ENCODE results near the gene MPP1. TPM values are rescaled to one million over a fixed set of nuclear protein-coding genes. Genes with fewer than 3 reads are reported as not detected.

The MPP1 gene
- total and polyA plus RNA-seq, 2 of the 8 experiments (the other 6 are each of a cell fraction or from before 2014, with no cell fraction given) = 7.6 to 13.4 TPM

DNA sequence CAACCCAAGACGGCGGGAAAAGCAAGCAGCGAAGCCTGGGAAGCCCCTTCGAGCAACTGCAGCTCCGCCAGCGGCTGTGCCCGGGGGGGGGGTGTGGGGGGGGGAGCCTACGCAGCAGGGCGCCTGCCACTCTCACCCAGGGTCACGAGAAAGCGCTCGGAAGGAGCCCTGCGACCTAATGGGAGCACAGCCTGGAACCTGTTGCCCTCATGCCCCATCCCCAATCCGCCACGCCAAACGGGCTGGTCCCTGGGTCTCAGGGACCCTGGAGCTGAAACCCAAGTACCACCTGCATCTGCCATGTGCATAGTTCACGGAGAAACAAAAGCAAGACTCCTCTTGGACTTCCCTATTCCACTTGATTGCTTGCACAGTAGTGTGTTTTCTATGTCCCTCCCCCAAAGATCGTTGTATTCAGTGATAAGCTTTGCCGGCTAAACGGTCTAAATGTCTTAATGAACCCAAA, 54.0 kb downstream of the MPP1 start:
- DNase-seq (ENCODE audit: low read depth in 1 of 2, low spot score in 2 of 2) (no peak), FAIRE-seq (no peak)
- H3K9ac ChIP-seq (replicated peaks in 1 of 4; ENCODE audit: extremely low read depth in 1 of 4, low read depth in 3 of 4, low read length in 3 of 4) = no peak overlapping the region
- TF ChIP-seq SAP30 (IDR thresholded peaks at IDR 0.05; ENCODE audit: insufficient read depth, insufficient replicate concordance, low read length) (no peak), CBX8 (IDR thresholded peaks at IDR 0.05; ENCODE audit: borderline replicate concordance, low read depth, low read length) (no peak), HDAC6 (IDR thresholded peaks at IDR 0.05; ENCODE audit: low read depth, low read length) (no peak), GABPA (IDR thresholded peaks at IDR 0.05; ENCODE audit: borderline replicate concordance, insufficient read depth, low read length) (no peak), RXRA (IDR thresholded peaks at IDR 0.05; ENCODE audit: insufficient read depth, low read depth, low read length) (no peak), TAF1 (IDR thresholded peaks at IDR 0.05; ENCODE audit: low read depth, low read length) (no peak), POU5F1 (IDR thresholded peaks at IDR 0.05; ENCODE audit: low read depth, low read length) (no peak), ZNF274 (IDR thresholded peaks at IDR 0.05; ENCODE audit: borderline replicate concordance, extremely low read depth, low read length) (no peak), EP300 (IDR thresholded peaks at IDR 0.05; ENCODE audit: borderline replicate concordance in 1 of 2, low read depth in 2 of 2, low read length in 2 of 2) (no peak)
- peaks cover 2% of the 10 kb centered on the region; the same call in 1 of the 2 replicates for H3K23me2 ChIP-seq (ENCODE audit: low read depth, low read length)
- H4K8ac ChIP-seq (ENCODE audit: extremely low read depth, insufficient read depth, low read length) = no peak overlapping the region
- no peak overlapping the region; the same call in 1 of the 2 replicates for H3K18ac ChIP-seq (ENCODE audit: extremely low read depth, low read length)
- no peak overlapping the region for H2BK20ac ChIP-seq (ENCODE audit: low read length)
- no peaks in the 10 kb centered on the region for H3K79me1 ChIP-seq (ENCODE audit: low read depth, low read length)
- no peak overlapping the region for H3K27ac ChIP-seq (ENCODE audit: low read depth, low read length)
- no peak overlapping the region for H3K14ac ChIP-seq (ENCODE audit: insufficient read length)
- peak overlapping the region; percentile 71 to 76 for H3K4me2 ChIP-seq (ENCODE audit: insufficient read depth in 1 of 2, low read depth in 2 of 2, low read length in 2 of 2)
- H4K91ac ChIP-seq (replicated peaks; ENCODE audit: insufficient read length, low read length) = no peak overlapping the region
- no peak overlapping the region for H2BK15ac ChIP-seq (ENCODE audit: low read length)
- no peaks in the 10 kb centered on the region for H3K36me3 ChIP-seq (ENCODE audit: control insufficient read depth in 2 of 4, insufficient read depth in 4 of 4, low read length in 3 of 4)
- no peak overlapping the region for H3K4ac ChIP-seq (replicated peaks; ENCODE audit: insufficient read length, low read depth, low read length)
- H3K23ac ChIP-seq (ENCODE audit: insufficient read length) = no peak overlapping the region
- H3K56ac ChIP-seq (replicated peaks; ENCODE audit: insufficient read length, low read depth, low read length) = no peak overlapping the region
- H3K4me1 ChIP-seq (replicated peaks in 1 of 4; ENCODE audit: control insufficient read depth in 3 of 4, insufficient read depth in 4 of 4, low read length in 3 of 4) = no peaks in the 10 kb centered on the region
- WGBS, 2 experiments (ENCODE audit: extremely low coverage in 1 of 2, insufficient coverage in 1 of 2, insufficient read length in 1 of 2, insufficient replicate concordance in 2 of 2, low coverage in 1 of 2, low lambda C conversion rate in 2 of 2, missing lambda C conversion rate in 1 of 2) = 53% methylated on average over 6 of the region's 20 CpGs; no CpG with 5 or more reads in 1 of the 2 experiments
- H2BK12ac ChIP-seq (ENCODE audit: low read depth, low read length) = no peak overlapping the region
- no peak overlapping the region for H4K5ac ChIP-seq (ENCODE audit: insufficient read length, low read depth, low read length)
- H3K79me2 ChIP-seq (ENCODE audit: control insufficient read depth in 1 of 2, insufficient read depth in 2 of 2, low read length in 2 of 2) = no peaks in the 10 kb centered on the region
- no peaks in the 10 kb centered on the region for H3K9me3 ChIP-seq (ENCODE audit: insufficient read depth in 2 of 2, low read depth in 1 of 2, low read length in 1 of 2)
- no peak overlapping the region for H2BK5ac ChIP-seq (ENCODE audit: low read depth, low read length)
- H2AK5ac ChIP-seq (ENCODE audit: low read depth, low read length) = no peak overlapping the region
- ChIA-PET CTCF (ENCODE audit: partially characterized antibody) (no interaction called here), POLR2A (ENCODE audit: partially characterized antibody) (interaction anchor here (1.2 to 5.1 kb wide), 3 partner anchors 11 to 155 kb away, joined by 5 to 26 read pairs (median 6); partner anchors contain the start of gene DKC1)
- peaks cover 8 to 29% (median 27%) of the 10 kb centered on the region in 4 experiments for H3K27me3 ChIP-seq (replicated peaks in 1 of 4; ENCODE audit: control insufficient read depth in 3 of 4, extremely low read depth in 1 of 4, insufficient read depth in 3 of 4, low read length in 3 of 4)
- H2AFZ ChIP-seq (ENCODE audit: low read length) = no peak overlapping the region
- no peak overlapping the region for H2BK120ac ChIP-seq (replicated peaks; ENCODE audit: low read depth, low read length)
- H3K4me3 ChIP-seq (ENCODE audit: extremely low read depth in 1 of 4, insufficient read depth in 2 of 4, low read depth in 3 of 4, low read length in 4 of 4) = peak overlapping the region in 2 of 4 experiments; percentile 31 to 55; a peak in 4 of 8 replicates
- peaks cover 0 to 2% of the 10 kb centered on the region in 2 experiments for H4K20me1 ChIP-seq (replicated peaks in 1 of 2; ENCODE audit: control insufficient read depth in 1 of 2, insufficient read depth in 2 of 2, low read length in 2 of 2)

Data from H1 (cell line).